NT2/D1 (cell line): ENCODE measurements around the gene GOT2.
"Not testable (repeated sequence)": the region's sequence is repeated elsewhere in the genome, so short reads cannot be mapped to it uniquely, and the experiment has no call there.

Experiments
- DNase-seq: peaks from one replicate; pipeline ENCODE4 v3.0.0-alpha.2; 2011; ENCODE audit warnings: low read depth, low spot score
- H3K27me3 ChIP-seq: 2 replicates; pipeline ENCODE4 v1.6.0; 2011; ENCODE audit warnings: mild to moderate bottlenecking; ENCODE audit not compliant: insufficient read length, insufficient read depth
- H3K36me3 ChIP-seq: 2 replicates; pipeline ENCODE4 v1.6.1; 2011; ENCODE audit warnings: mild to moderate bottlenecking, low read length, mixed read lengths; ENCODE audit not compliant: insufficient read depth, insufficient read length
- H3K4me1 ChIP-seq: 2 replicates; pipeline ENCODE4 v1.5.1; 2011; ENCODE audit not compliant: insufficient read depth, insufficient read length
- H3K4me3 ChIP-seq: 2 replicates; pipeline ENCODE4 v1.5.1; 2011; ENCODE audit warnings: low read depth; ENCODE audit not compliant: insufficient read length
- H3K9ac ChIP-seq: 2 replicates; pipeline ENCODE4 v1.6.0; 2011; ENCODE audit warnings: low read depth; ENCODE audit not compliant: insufficient read length
- H3K9me3 ChIP-seq: 2 replicates; pipeline ENCODE4 v1.5.1; 2011; ENCODE audit warnings: mild to moderate bottlenecking, low read length; ENCODE audit not compliant: insufficient read depth
- SUZ12 ChIP-seq: IDR thresholded peaks from 2 replicates; pipeline ENCODE4 v1.6.1; 2011; ENCODE audit not compliant: insufficient read length, insufficient read depth; ENCODE audit errors: extremely low read depth
- YY1 ChIP-seq: IDR thresholded peaks from 2 replicates; pipeline ENCODE4 v1.6.1; 2011; ENCODE audit not compliant: insufficient read length, insufficient read depth
- ZNF274 ChIP-seq: IDR thresholded peaks from 2 replicates; pipeline ENCODE4 v1.6.1; 2011; ENCODE audit warnings: mild to moderate bottlenecking, low read depth, low read length

The GOT2 gene

GRCh38 chr16:58753711-58754134 is 19.6 kb upstream of the GOT2 start:
- no peak for TF ChIP-seq YY1
- TF ChIP-seq SUZ12, result no peak
- no peak for TF ChIP-seq ZNF274
- no peaks in the 10 kb centered on the region for H3K9me3 ChIP-seq
- DNase-seq, result no peak
- H3K9ac ChIP-seq, result no peak overlapping the region
- no peaks in the 10 kb centered on the region for H3K36me3 ChIP-seq
- H3K27me3 ChIP-seq, result no peaks in the 10 kb centered on the region
- H3K4me3 ChIP-seq, result no peak overlapping the region
- peaks cover 2% of the 10 kb centered on the region for H3K4me1 ChIP-seq

GRCh38 chr16:58744497-58744896 is 10.4 kb upstream of the GOT2 start:
- TF ChIP-seq YY1 (no peak), ZNF274 (no peak), SUZ12 (no peak)
- Histone ChIP-seq H3K36me3 (no peaks in the 10 kb centered on the region), H3K9ac (no peak overlapping the region), H3K4me1 (no peaks in the 10 kb centered on the region), H3K4me3 (no peak overlapping the region), H3K27me3 (no peaks in the 10 kb centered on the region), H3K9me3 (no peaks in the 10 kb centered on the region)
- DNase-seq, result no peak

GRCh38 chr16:58741976-58742375 is 7.9 kb upstream of the GOT2 start:
- no peak for DNase-seq
- H3K4me3 ChIP-seq, result no peak overlapping the region

GRCh38 chr16:58741166-58741565 is 7.0 kb upstream of the GOT2 start:
- TF ChIP-seq ZNF274 (no peak), SUZ12 (no peak), YY1 (no peak)
- Histone ChIP-seq H3K4me1 (no peaks in the 10 kb centered on the region), H3K4me3 (no peak overlapping the region), H3K9me3 (no peaks in the 10 kb centered on the region), H3K9ac (no peak overlapping the region), H3K36me3 (no peaks in the 10 kb centered on the region), H3K27me3 (no peaks in the 10 kb centered on the region)
- DNase-seq, result no peak

More at GRCh38 chr16:58741976-58742375, 7.9 kb upstream of the GOT2 start:
- TF ChIP-seq ZNF274, result no peak
- TF ChIP-seq SUZ12, result no peak
- no peak for TF ChIP-seq YY1
- H3K27me3 ChIP-seq, result no peaks in the 10 kb centered on the region
- H3K9me3 ChIP-seq, result no peaks in the 10 kb centered on the region
- H3K9ac ChIP-seq, result no peak overlapping the region
- no peaks in the 10 kb centered on the region for H3K36me3 ChIP-seq
- no peaks in the 10 kb centered on the region for H3K4me1 ChIP-seq

GRCh38 chr16:58738672-58739296 is 4.7 kb upstream of the GOT2 start:
- no peak for TF ChIP-seq SUZ12
- TF ChIP-seq YY1, result no peak
- no peak for TF ChIP-seq ZNF274
- Histone ChIP-seq H3K9me3 (no peaks in the 10 kb centered on the region), H3K9ac (no peak overlapping the region), H3K27me3 (no peaks in the 10 kb centered on the region), H3K4me3 (no peak overlapping the region), H3K36me3 (no peaks in the 10 kb centered on the region), H3K4me1 (no peaks in the 10 kb centered on the region)
- DNase-seq, result no peak

GRCh38 chr16:58736341-58736740 is 2.2 kb upstream of the GOT2 start:
- not testable (repeated sequence) for H3K9me3 ChIP-seq, DNase-seq

GRCh38 chr16:58734459-58734787 is 307 bp upstream of the GOT2 start:
- H3K4me3 ChIP-seq, result peak overlapping the region; percentile 92
- H3K4me1 ChIP-seq, result no peaks in the 10 kb centered on the region
- TF ChIP-seq SUZ12 (no peak), ZNF274 (no peak), YY1 (no peak)
- no peak for DNase-seq
- no peaks in the 10 kb centered on the region for H3K9me3 ChIP-seq
- peak overlapping the region; percentile 90 for H3K9ac ChIP-seq
- H3K27me3 ChIP-seq, result no peaks in the 10 kb centered on the region
- peaks cover 17% of the 10 kb centered on the region for H3K36me3 ChIP-seq

More at GRCh38 chr16:58736341-58736740, 2.2 kb upstream of the GOT2 start:
- not testable (repeated sequence) for H3K36me3 ChIP-seq, H3K4me1 ChIP-seq, H3K9ac ChIP-seq, H3K4me3 ChIP-seq, H3K27me3 ChIP-seq

GRCh38 chr16:58733248-58733670 is 857 bp downstream of the GOT2 start:
- Histone ChIP-seq H3K36me3 (peaks cover 21% of the 10 kb centered on the region), H3K27me3 (no peaks in the 10 kb centered on the region), H3K9me3 (no peaks in the 10 kb centered on the region), H3K4me1 (no peaks in the 10 kb centered on the region), H3K9ac (peak overlapping the region; percentile 90), H3K4me3 (peak overlapping the region; percentile 92)
- no peak for DNase-seq
- TF ChIP-seq ZNF274 (no peak), SUZ12 (no peak), YY1 (no peak)
